Parathyroid adenoma (tissue), 2 donors: Measurements from ENCODE around the gene KIAA0040.
A peak's percentile ranks its signal among the peaks of the same experiment; 100 is the strongest.

Experiments used
- H2AFZ ChIP-seq: fragments of 300-600 bp; sonication (generic); one replicate; pipeline ENCODE4 v1.7.0; 2017; ENCODE audit warnings: antibody characterized with exemption, mild to moderate bottlenecking
- H3K27ac ChIP-seq: fragments of 300-600 bp; sonication (generic); one replicate; pipeline ENCODE4 v1.7.0; 2017
- H3K27me3 ChIP-seq: fragments of 300-600 bp; sonication (generic); one replicate; pipeline ENCODE4 v1.7.0; 2017; ENCODE audit warnings: low read length; ENCODE audit not compliant: control insufficient read depth, insufficient read depth
- H3K36me3 ChIP-seq: fragments of 300-600 bp; sonication (generic); one replicate; pipeline ENCODE4 v1.7.0; 2017; ENCODE audit warnings: low read length; ENCODE audit not compliant: control insufficient read depth, insufficient read depth
- H3K4me1 ChIP-seq: fragments of 300-600 bp; sonication (generic); one replicate; pipeline ENCODE4 v1.7.0; 2017; ENCODE audit warnings: control low read depth
- H3K4me2 ChIP-seq: fragments of 300-600 bp; sonication (generic); one replicate; pipeline ENCODE4 v1.7.0; 2017; ENCODE audit warnings: low read length
- H3K4me3 ChIP-seq: fragments of 300-600 bp; sonication (generic); one replicate; pipeline ENCODE4 v1.7.0; 2017; ENCODE audit warnings: low read depth, low read length
- H3K79me2 ChIP-seq: fragments of 300-600 bp; sonication (generic); one replicate; pipeline ENCODE4 v1.7.0; 2017; ENCODE audit warnings: control low read depth
- H3K9ac ChIP-seq: fragments of 300-600 bp; sonication (generic); one replicate; pipeline ENCODE4 v1.7.0; 2017; ENCODE audit warnings: mild to moderate bottlenecking
- H3K9me3 ChIP-seq: fragments of 300-600 bp; sonication (generic); one replicate; pipeline ENCODE4 v1.7.0; 2017; ENCODE audit warnings: low read length; ENCODE audit not compliant: control insufficient read depth
- TF ChIP-seq, protein P1 (sequence below): fragments of 300-600 bp; sonication (generic); IDR thresholded peaks from one replicate; pipeline ENCODE4 v1.7.0; 2017; ENCODE audit warnings: antibody characterized with exemption, mild to moderate bottlenecking
- donor health status: primary hyperparathyroidism.

KIAA0040 gene

GRCh38 chr1:175148068-175148467, 44.5 kb downstream of the KIAA0040 start:
- Histone ChIP-seq H3K9me3 (no peaks in the 10 kb centered on the region), H2AFZ (no peak overlapping the region), H3K9ac (no peak overlapping the region), H3K4me3 (no peak overlapping the region), H3K36me3 (no peaks in the 10 kb centered on the region), H3K4me2 (no peak overlapping the region), H3K27me3 (no peaks in the 10 kb centered on the region), H3K27ac (no peak overlapping the region), H3K4me1 (peaks cover 2% of the 10 kb centered on the region), H3K79me2 (no peaks in the 10 kb centered on the region)
- TF ChIP-seq, protein P1, sequence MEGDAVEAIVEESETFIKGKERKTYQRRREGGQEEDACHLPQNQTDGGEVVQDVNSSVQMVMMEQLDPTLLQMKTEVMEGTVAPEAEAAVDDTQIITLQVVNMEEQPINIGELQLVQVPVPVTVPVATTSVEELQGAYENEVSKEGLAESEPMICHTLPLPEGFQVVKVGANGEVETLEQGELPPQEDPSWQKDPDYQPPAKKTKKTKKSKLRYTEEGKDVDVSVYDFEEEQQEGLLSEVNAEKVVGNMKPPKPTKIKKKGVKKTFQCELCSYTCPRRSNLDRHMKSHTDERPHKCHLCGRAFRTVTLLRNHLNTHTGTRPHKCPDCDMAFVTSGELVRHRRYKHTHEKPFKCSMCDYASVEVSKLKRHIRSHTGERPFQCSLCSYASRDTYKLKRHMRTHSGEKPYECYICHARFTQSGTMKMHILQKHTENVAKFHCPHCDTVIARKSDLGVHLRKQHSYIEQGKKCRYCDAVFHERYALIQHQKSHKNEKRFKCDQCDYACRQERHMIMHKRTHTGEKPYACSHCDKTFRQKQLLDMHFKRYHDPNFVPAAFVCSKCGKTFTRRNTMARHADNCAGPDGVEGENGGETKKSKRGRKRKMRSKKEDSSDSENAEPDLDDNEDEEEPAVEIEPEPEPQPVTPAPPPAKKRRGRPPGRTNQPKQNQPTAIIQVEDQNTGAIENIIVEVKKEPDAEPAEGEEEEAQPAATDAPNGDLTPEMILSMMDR = no peak

DNA sequence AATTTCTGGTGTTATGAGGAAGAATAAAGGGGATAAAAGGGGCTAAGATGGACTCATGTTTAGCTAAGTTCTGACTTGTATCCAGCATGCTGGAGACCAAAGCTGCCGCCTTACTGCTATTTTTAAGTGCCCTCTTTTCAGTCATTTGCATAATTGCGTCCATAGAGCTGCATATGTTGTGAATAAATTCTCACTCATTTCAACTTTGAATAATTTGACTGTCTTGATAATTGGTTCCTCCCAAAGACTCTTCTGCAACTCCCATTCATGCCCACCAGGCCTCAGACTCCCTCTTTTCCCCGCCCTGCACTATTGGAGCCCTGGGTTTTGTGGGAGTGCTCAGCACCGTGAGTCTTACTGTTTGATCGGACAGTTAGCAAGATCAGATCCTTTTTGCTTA, 45.0 kb downstream of the KIAA0040 start:
- H3K9me3 ChIP-seq = no peaks in the 10 kb centered on the region
- peaks cover 2% of the 10 kb centered on the region for H3K4me1 ChIP-seq
- no peak overlapping the region for H3K9ac ChIP-seq
- TF ChIP-seq, protein P1 = no peak
- H3K4me3 ChIP-seq = no peak overlapping the region
- no peak overlapping the region for H3K27ac ChIP-seq
- no peak overlapping the region for H3K4me2 ChIP-seq
- H3K79me2 ChIP-seq = no peaks in the 10 kb centered on the region
- no peaks in the 10 kb centered on the region for H3K27me3 ChIP-seq
- H3K36me3 ChIP-seq = no peaks in the 10 kb centered on the region
- no peak overlapping the region for H2AFZ ChIP-seq

- peak overlapping the region; percentile 33 for H2AFZ ChIP-seq
- H3K9ac ChIP-seq = no peak overlapping the region
- H3K4me1 ChIP-seq = no peaks in the 10 kb centered on the region
- no peaks in the 10 kb centered on the region for H3K27me3 ChIP-seq
- H3K4me2 ChIP-seq = no peak overlapping the region
- TF ChIP-seq, protein P1 = peak; percentile 67
- no peak overlapping the region for H3K4me3 ChIP-seq
- H3K9me3 ChIP-seq = no peaks in the 10 kb centered on the region
- no peaks in the 10 kb centered on the region for H3K79me2 ChIP-seq
- no peak overlapping the region for H3K27ac ChIP-seq
- no peaks in the 10 kb centered on the region for H3K36me3 ChIP-seq
Observed at GRCh38 chr1:175146529-175147213, 45.9 kb downstream of the KIAA0040 start.

GRCh38 chr1:175145899-175146528, 46.6 kb downstream of the KIAA0040 start:
- H2AFZ ChIP-seq = no peak overlapping the region
- no peaks in the 10 kb centered on the region for H3K4me1 ChIP-seq
- H3K4me2 ChIP-seq = no peak overlapping the region
- TF ChIP-seq, protein P1 = no peak
- no peak overlapping the region for H3K27ac ChIP-seq
- H3K4me3 ChIP-seq = no peak overlapping the region
- H3K9ac ChIP-seq = no peak overlapping the region
- H3K36me3 ChIP-seq = no peaks in the 10 kb centered on the region
- H3K79me2 ChIP-seq = no peaks in the 10 kb centered on the region
- no peaks in the 10 kb centered on the region for H3K9me3 ChIP-seq
- H3K27me3 ChIP-seq = no peaks in the 10 kb centered on the region

DNA sequence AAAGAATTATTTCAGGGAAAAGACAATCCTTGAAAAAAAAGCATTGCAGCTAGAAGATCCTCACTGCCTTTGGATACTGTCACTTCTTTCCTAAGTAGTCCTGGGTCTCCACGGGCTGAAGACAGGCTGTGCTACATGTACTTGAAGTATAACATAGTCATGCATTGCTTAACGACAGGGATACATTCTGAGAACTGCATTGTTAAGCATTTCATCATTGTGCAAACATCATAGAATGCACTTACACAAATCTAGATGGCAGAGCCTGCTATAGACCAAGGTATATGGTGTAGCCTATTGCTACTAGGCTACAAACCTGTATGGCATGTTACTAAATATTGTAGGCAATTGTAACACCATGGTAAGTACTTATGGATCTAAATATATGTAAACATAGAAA, 54.0 kb downstream of the KIAA0040 start:
- Histone ChIP-seq H2AFZ (no peak overlapping the region), H3K79me2 (no peaks in the 10 kb centered on the region)
- TF ChIP-seq, protein P1 = no peak

More for the DNA sequence above, 54.0 kb downstream of the KIAA0040 start:
- H3K4me3 ChIP-seq = no peak overlapping the region
- H3K4me1 ChIP-seq = no peaks in the 10 kb centered on the region
- no peak overlapping the region for H3K4me2 ChIP-seq
- no peaks in the 10 kb centered on the region for H3K36me3 ChIP-seq
- H3K9me3 ChIP-seq = no peaks in the 10 kb centered on the region
- no peak overlapping the region for H3K27ac ChIP-seq
- no peaks in the 10 kb centered on the region for H3K27me3 ChIP-seq
- no peak overlapping the region for H3K9ac ChIP-seq
